ENCODE data around the gene TTLL3.

DNA sequence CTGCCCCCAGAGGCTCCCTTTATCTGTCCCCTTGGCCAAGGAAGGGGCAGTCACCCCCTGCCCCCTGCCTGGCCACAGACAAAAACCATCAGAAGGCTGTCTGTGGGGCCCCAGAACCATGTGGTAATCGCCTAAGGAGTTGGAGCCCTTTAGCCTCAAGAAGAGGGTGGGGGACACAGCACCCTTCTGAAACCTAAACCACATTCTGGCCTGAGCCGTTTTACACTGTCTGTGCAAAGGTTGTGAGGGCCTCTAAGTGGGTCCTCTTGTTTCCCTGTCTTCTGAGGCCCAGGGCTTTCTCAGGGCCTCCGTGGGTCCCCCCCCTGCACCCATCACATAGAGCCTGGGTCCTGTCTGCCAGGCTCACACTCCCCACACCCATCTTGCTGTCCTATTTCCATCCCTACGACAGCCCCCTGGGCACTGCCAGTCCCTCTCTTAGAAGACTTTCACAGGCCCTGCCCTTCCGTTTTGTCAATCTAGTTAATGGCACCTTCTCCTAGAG lies 51.6 kb downstream of the TTLL3 start:
- TF ChIP-seq EZH2 (IDR thresholded peaks at IDR 0.05; ENCODE audit: borderline replicate concordance, insufficient read depth, low read depth, low read length, poor library complexity, severe bottlenecking), result no peak
- TF ChIP-seq, protein P1, sequence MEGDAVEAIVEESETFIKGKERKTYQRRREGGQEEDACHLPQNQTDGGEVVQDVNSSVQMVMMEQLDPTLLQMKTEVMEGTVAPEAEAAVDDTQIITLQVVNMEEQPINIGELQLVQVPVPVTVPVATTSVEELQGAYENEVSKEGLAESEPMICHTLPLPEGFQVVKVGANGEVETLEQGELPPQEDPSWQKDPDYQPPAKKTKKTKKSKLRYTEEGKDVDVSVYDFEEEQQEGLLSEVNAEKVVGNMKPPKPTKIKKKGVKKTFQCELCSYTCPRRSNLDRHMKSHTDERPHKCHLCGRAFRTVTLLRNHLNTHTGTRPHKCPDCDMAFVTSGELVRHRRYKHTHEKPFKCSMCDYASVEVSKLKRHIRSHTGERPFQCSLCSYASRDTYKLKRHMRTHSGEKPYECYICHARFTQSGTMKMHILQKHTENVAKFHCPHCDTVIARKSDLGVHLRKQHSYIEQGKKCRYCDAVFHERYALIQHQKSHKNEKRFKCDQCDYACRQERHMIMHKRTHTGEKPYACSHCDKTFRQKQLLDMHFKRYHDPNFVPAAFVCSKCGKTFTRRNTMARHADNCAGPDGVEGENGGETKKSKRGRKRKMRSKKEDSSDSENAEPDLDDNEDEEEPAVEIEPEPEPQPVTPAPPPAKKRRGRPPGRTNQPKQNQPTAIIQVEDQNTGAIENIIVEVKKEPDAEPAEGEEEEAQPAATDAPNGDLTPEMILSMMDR (IDR thresholded peaks at IDR 0.05), result no peak
